HEK293 (cell line): ENCODE results near the gene NCLN.

Experiments
- ATF2 ChIP-seq: fragments of 450-650 bp; formaldehyde crosslinking; IDR thresholded peaks from 2 replicates; pipeline ENCODE4 v1.5.1; 2016; ENCODE audit warnings: missing biosample characterization, missing genetic modification characterization, low read depth
- CTCF ChIP-seq: fragments of 450-650 bp; formaldehyde crosslinking; IDR thresholded peaks from 2 replicates; pipeline ENCODE4 v1.5.1; 2016; ENCODE audit warnings: missing biosample characterization, missing genetic modification characterization
- REST ChIP-seq: fragments of 450-650 bp; formaldehyde crosslinking; IDR thresholded peaks from 2 replicates; pipeline ENCODE4 v1.5.1; 2016; ENCODE audit warnings: missing biosample characterization, missing genetic modification characterization
- YY1 ChIP-seq: fragments of 450-650 bp; formaldehyde crosslinking; IDR thresholded peaks from 2 replicates; pipeline ENCODE4 v1.5.1; 2018; ENCODE audit warnings: missing biosample characterization, missing genetic modification characterization
- ZBTB17 ChIP-seq: fragments of 450-650 bp; formaldehyde crosslinking; IDR thresholded peaks from 2 replicates; pipeline ENCODE4 v1.5.1; 2016; ENCODE audit warnings: missing biosample characterization, missing genetic modification characterization
- ZNF202 ChIP-seq: fragments of 450-650 bp; formaldehyde crosslinking; IDR thresholded peaks from 2 replicates; pipeline ENCODE4 v1.5.1; 2016; ENCODE audit warnings: missing biosample characterization, missing genetic modification characterization, borderline replicate concordance
- ZNF24 ChIP-seq: fragments of 450-650 bp; formaldehyde crosslinking; IDR thresholded peaks from 2 replicates; pipeline ENCODE4 v1.5.1; 2016; ENCODE audit warnings: missing biosample characterization, missing genetic modification characterization
- ZNF639 ChIP-seq: fragments of 450-650 bp; formaldehyde crosslinking; IDR thresholded peaks from 2 replicates; pipeline ENCODE4 v1.5.1; 2016; ENCODE audit warnings: missing biosample characterization, missing genetic modification characterization
- ZNF747 ChIP-seq: fragments of 450-650 bp; formaldehyde crosslinking; IDR thresholded peaks from 2 replicates; pipeline ENCODE4 v1.5.1; 2016; ENCODE audit warnings: missing biosample characterization, missing genetic modification characterization
- ZNF777 ChIP-seq: fragments of 450-650 bp; formaldehyde crosslinking; IDR thresholded peaks from 2 replicates; pipeline ENCODE4 v1.5.1; 2017; ENCODE audit warnings: missing biosample characterization, missing genetic modification characterization, borderline replicate concordance

- TF ChIP-seq ZNF777 (tag by site-specific recombination), result no peak
- peak; percentile 20; the same call in 1 of the 2 replicates for TF ChIP-seq YY1
- TF ChIP-seq ZBTB17, result no peak
- TF ChIP-seq CTCF (tag by site-specific recombination), result no peak
- TF ChIP-seq ZNF639 (tag by site-specific recombination), result no peak
- no peak for TF ChIP-seq ZNF24 (tag by site-specific recombination)
- no peak for TF ChIP-seq ZNF202 (tag by site-specific recombination)
- no peak for TF ChIP-seq ATF2
- TF ChIP-seq ZNF747, result no peak
- TF ChIP-seq REST (tag by site-specific recombination), result no peak
Measured at GRCh38 chr19:3224346-3225168, 38.8 kb downstream of the NCLN start, which contains the start of gene CELF5.
